Activated T-cell treated with anti-CD3 and anti-CD28 coated beads for 24 hours (primary cell): ENCODE results near the gene PROSER3.
"Not testable (repeated sequence)": the region's sequence is repeated elsewhere in the genome, so short reads cannot be mapped to it uniquely, and the experiment has no call there.

Source experiments
- DNase-seq: peaks from one replicate; pipeline ENCODE4 v3.0.0-alpha.2; 2020; ENCODE audit warnings: low read depth

PROSER3 gene

DNA sequence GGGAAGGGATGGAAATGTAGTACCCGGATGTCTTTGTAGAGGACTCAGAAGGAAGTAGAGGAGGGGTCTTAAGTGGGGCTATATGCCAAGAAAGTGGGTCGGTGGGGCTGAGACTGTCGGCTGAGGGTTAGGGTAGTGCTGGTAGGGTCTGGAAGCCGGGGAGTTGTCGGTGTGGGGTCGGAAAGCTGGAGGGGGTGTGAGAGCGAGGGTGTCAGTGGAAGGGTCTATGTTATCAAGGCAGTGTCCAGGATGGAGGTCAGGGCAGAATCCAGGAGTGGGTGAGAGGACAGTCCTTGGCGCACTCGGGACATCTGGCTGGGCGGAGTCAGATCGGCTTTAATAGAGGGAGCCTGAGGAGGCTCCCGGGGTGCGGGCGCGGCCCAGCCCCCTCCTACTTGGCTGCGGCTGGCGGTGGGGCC lies 2.8 kb upstream of the PROSER3 start:
- no peak for DNase-seq

DNA sequence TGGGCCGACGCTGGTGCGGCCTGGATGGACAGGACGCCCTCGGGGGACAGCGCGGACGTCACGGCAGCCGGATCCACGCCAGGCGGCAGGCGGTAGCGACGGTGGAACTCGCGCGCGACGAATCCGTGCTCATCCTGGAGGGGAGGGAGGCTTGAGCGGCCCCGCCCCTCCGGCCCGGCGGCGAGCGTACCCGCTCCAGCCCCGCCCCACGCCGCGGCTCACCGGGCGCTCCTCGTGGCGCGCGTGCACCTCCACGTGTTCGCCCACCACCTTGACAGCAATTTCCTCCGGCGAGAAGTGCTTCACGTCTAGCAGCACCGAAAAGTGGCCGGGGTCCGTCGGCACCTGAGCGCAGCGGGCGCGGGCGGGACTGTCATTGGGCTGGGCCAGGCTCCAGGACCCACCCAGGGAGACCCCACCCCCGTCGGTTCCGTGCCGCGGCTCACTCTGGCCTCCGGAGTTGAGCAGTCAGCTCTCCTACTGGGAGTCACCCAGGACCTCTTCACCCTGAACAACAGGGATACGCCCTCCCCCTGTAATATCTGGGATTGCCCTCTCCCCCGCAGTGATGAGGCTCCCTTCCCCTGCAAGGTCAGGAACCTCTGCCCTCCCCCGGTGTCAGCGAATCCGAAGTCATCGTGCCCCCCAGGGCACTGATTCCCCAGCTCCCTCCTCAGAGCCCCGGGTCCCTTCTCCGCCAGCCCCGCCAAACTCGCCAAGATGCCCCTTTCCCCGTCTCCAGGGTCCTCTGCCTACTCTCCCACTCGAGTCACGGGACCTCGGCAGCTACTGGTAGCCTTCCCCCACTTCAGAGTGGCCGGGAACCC lies 2.2 kb upstream of the PROSER3 start:
- peak; percentile 46 for DNase-seq

GRCh38 chr19:35756377-35757230 lies 1.4 kb upstream of the PROSER3 start, which contains the start of gene HSPB6:
Gene HSPB6 (minus strand): TSS chr19:35757029. CDS start chr19:35757008, 21 bp downstream.
- no peak for DNase-seq

- no peak for DNase-seq
Measured at GRCh38 chr19:35757231-35757748, 686 bp upstream of the PROSER3 start.

DNA sequence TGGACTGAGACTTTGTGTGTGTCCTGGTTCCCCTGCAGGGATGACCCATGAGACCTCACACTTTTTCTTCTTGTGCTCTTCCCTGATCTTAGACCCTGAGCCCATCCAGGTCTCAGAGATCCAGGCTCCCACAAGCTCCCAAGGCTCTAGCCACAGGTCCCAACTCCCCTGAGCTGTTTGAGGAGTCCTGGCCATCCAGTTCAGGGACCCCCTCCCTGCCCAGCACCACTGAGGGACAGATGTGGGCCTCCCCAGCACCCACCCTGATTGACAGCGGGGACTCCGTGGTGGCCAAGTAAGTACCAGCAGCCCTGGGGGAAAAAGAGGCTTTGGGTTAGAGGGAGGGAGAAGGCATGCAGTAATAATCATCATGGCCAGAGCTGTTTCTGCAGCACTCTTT lies 1.7 kb downstream of the PROSER3 start:
- DNase-seq: no peak

DNA sequence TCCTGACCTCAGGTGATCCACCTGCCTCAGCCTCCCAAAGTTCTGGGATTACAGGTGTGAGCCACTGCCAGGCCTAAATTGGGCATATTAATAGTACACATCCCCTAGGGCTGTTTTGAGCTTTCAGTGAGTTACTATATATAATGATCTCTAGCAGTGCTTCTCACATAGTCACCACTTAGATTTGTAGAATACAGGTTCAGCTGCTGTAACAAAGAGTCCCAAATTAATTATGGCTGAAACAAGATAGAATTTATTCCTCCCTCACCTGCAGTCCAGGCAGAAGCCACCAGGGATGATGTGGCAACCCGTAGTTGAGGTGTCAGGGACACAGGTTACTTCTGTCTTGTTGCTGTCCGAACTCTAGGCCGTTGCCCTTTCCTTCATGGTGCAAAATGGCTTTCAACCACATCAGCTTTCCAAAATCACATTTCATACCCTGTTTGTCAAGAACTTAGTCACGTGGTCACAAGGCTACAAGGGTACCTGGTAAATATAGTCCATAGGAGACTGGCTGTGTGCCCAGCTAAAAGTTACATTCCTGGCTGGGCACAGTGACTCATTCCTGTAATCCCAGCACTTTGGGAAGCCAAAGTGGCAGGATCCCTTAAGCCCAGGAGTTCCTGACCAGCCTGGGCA lies 2.9 kb downstream of the PROSER3 start:
- no peak for DNase-seq

GRCh38 chr19:35764432-35765315 lies 6.7 kb downstream of the PROSER3 start:
- no peak for DNase-seq

DNA sequence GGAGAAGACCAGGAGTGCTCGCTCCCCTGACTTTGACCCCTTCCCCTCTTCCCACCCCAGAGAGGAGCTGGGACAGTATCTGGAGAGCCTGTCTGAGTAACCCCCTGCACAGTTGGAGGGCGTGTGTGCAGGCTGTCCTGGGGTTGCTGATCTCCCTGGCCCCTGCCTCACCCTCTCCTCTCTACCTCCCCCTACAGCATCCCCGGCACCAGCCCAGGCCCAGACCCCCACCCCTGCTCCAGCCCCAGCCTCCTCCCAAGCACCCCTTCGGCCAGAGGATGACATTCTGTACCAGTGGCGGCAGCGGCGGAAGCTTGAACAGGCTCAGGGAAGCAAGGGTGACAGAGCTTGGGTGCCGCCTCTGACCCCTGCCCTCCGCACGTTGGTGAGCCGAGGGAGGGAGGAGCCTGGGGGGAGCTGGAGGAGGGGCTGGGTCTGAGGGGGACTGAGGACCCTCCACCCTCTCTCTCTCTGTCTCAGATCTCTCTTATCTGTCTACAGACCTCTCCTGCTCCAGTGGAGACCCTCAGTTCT lies 8.7 kb downstream of the PROSER3 start:
- DNase-seq: no peak

DNA sequence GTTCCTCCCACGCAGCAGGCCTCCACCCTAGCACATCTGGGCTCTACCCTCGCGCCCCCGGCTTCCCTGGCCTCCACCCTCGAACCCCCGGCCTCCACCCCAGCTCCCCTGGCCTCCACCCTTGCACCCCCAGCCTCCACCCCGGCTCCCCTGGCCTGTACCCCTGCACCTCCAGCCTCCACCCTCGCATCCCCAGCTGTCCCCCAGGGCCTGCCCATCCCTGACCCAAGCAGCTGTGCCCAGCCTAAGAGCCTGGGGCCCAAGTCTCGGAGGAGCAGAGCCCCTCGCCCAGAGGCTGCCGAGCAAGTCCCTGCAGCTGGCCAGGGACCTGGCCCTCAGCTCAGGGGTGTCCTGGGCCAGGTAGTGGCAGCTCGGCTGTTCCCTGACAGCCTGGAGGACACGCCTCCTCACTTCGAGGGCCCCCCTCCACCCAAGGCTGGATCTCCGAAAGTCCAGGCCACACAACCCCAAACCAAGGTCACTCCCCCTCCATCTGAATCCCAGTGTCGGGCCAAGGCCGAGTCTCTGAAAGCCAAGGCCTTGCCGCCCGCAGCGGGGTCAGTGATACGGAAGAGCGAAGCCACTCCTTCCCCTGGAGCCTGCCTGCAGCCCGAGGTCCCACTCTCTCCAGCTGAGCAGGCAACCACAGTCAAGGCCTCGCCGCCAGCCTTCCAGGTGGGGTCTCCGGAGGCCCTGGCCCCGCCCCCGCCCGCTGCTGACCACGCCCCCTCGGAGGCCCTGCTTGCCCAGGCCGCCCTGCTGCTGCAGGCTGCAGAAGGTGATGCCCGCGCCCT lies 9.5 kb downstream of the PROSER3 start:
- DNase-seq: no peak

- no peak for DNase-seq
Measured at GRCh38 chr19:35768082-35768421, 10.1 kb downstream of the PROSER3 start.

DNA sequence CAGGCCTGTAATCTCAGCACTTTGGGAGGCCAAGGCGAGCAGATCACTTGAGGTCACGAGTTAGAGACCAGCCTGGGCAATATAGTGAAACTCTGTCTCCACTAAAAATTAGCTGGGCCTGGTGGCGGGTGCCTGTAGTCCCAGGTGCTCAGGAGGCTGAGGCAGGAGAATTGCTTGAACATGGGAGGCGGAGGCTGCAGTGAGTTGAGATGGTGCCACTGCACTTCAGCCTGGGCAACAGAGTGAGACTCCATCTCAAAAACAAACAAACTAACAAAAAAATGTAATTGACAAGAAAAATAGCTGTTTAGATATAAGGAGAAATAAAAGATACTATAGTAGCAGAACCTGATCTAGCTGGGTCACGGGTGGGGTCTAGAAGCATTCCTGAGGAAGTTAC lies 14.4 kb downstream of the PROSER3 start:
- DNase-seq: not testable (repeated sequence)

GRCh38 chr19:35773020-35773806 lies 15.2 kb downstream of the PROSER3 start:
- no peak for DNase-seq

- DNase-seq: no peak
Measured at GRCh38 chr19:35774274-35775045, 16.5 kb downstream of the PROSER3 start.

GRCh38 chr19:35775046-35775297 lies 17.0 kb downstream of the PROSER3 start:
- no peak for DNase-seq

- peak; percentile 98 for DNase-seq
Measured at GRCh38 chr19:35775298-35776101, 17.5 kb downstream of the PROSER3 start, which contains the start of gene ARHGAP33. Gene ARHGAP33 (plus strand): TSS chr19:35775564. CDS start chr19:35775659, 95 bp downstream.

GRCh38 chr19:35776102-35776788 lies 18.3 kb downstream of the PROSER3 start:
- no peak for DNase-seq

DNA sequence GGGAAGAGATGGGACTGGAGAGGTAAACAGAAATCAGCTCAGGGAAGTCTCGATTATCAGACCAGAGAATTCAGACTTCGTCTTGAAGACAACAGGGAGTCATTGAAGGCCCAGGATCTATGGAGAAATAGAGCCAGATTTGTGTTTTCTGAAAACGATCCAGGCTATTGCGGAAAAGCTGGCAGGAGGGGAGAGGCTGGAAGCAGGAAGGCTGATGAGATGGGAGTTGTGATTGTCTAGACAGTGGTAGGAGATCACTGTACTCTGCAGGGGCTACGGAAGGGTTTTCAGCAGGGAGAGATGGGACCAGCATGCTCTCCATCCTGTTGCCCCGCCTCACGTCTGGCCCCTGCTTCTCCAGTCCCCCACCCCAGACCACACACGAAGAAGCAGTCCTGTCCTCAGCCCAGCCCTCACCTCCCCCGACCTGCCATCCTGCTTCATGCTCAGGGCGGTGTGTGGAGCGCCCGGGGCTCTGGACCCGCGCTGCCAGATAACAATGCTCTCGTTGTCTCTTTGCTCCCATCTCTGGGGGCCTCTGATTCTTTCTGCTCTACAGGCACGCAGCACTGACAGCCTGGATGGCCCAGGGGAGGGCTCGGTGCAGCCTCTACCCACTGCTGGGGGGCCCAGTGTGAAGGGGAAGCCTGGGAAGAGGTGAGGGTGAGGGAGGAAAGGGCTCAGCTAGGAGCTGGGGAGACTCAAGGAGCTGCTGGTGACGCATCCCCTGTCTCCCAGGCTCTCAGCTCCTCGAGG lies 19.3 kb downstream of the PROSER3 start:
- DNase-seq: no peak
